Upper lobe of right lung (tissue), 1 donor: ENCODE results near the gene MTMR3. TPM values are rescaled to one million over a fixed set of nuclear protein-coding genes. Genes with fewer than 3 reads are reported as not detected.
A peak's percentile ranks its signal among the peaks of the same experiment; 100 is the strongest.

Source experiments
- ATAC-seq: fragments of 200-7000 bp; cut with Tn5 transposase; one replicate; pipeline ENCODE4 v1.9.1; 2020; ENCODE audit warnings: mild to moderate bottlenecking, moderate library complexity
- DNase-seq: peaks from one replicate; pipeline ENCODE4 v3.0.0-alpha.2; 2020
- H3K27ac ChIP-seq: fragments of 200-600 bp; one replicate; pipeline ENCODE4 v1.8.0; 2022
- H3K27me3 ChIP-seq: fragments of 200-600 bp; one replicate; pipeline ENCODE4 v1.8.0; 2022; ENCODE audit warnings: mild to moderate bottlenecking
- H3K36me3 ChIP-seq: fragments of 200-600 bp; one replicate; pipeline ENCODE4 v1.8.0; 2022
- H3K4me1 ChIP-seq: fragments of 200-600 bp; one replicate; pipeline ENCODE4 v1.8.0; 2022
- H3K4me3 ChIP-seq: fragments of 200-600 bp; one replicate; pipeline ENCODE4 v1.8.0; 2022; ENCODE audit warnings: mild to moderate bottlenecking
- H3K9me3 ChIP-seq: fragments of 200-600 bp; one replicate; pipeline ENCODE4 v1.8.0; 2022
- CTCF ChIP-seq: fragments of 200-600 bp; IDR thresholded peaks from one replicate; pipeline ENCODE4 v1.8.0; 2022; ENCODE audit warnings: antibody characterized with exemption
- intact Hi-C: fragments of 100-400 bp; cut with DNase I; formaldehyde crosslinking; loops from one replicate; pipeline ENCODE4 v1.11.0; 2022
- total RNA-seq: library from RNA; stranded (reverse); fragmentation: NEBNext Ultra II Directional; extraction: Animal tissue kit (Norgen Biotek cat#: 25700); gene quantifications from one replicate; pipeline ENCODE4 v1.2.1, GENCODE V29; 2021
- donor health status: DM: no; HTN: yes; CAD: no; lungs with severe emphysema.

MTMR3 gene
- total RNA-seq, 1 donor from 2014 or later = 50.6 TPM

DNA sequence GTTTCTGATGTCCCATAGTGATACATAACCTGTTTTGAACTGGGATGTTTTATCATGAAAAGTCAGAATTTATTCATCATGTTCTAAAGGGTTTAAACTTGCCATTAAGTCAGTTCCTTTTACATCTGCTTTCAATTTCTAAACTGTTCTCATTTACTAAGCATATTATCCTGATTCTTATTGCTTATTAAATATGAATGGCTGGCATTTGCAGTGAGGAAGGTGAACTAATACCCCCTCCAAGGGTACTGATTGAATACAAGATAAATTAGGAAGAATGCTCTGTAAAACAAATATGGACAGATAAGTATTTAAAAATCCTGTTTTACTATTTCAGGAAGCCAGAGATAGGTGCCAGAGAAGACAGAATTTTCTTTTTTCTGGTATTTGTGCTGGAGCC, 126.5 kb downstream of the MTMR3 start:
- no peaks in the 10 kb centered on the region for H3K4me1 ChIP-seq
- no peak overlapping the region for H3K4me3 ChIP-seq
- DNase-seq = no peak
- intact Hi-C loops = no loop called here
- H3K9me3 ChIP-seq = no peaks in the 10 kb centered on the region
- peaks cover 82% of the 10 kb centered on the region for H3K36me3 ChIP-seq
- no peak for TF ChIP-seq CTCF
- no peak overlapping the region for H3K27ac ChIP-seq
- no peaks in the 10 kb centered on the region for H3K27me3 ChIP-seq
- ATAC-seq = no peak

DNA sequence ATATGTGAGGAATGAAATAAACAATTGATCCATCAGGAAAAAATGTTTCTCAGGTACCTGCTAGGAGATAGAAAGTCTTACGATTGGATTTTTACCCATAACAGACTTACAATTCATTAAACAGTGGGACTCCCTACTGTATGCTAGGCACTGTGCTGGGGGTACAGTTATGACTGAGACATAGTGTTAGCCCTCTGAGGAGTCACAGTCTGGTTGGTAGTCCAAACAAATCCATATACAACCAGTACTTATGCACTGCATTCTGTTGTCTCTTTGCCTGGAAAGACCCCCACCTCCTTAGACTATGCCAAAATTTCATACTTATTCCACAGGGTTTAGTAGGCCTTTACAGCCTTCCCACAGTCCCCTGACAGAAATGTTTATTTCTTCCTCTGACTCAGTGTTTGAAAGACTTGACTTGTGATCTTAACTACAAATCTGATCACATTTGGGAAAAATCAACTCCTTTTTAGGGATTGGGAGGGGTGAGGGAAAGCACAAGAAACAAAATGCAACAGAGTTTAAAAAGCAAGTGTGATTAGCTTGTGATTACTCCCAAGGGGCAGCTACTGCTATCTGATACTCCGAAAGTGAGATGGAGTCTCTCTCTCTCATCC, 127.9 kb downstream of the MTMR3 start:
- H3K9me3 ChIP-seq = no peaks in the 10 kb centered on the region
- DNase-seq = no peak
- H3K27me3 ChIP-seq = no peaks in the 10 kb centered on the region
- H3K4me3 ChIP-seq = no peak overlapping the region
- intact Hi-C loops = no loop called here
- TF ChIP-seq CTCF = no peak
- H3K36me3 ChIP-seq = peaks cover 92% of the 10 kb centered on the region
- ATAC-seq = no peak
- no peak overlapping the region for H3K27ac ChIP-seq
- no peaks in the 10 kb centered on the region for H3K4me1 ChIP-seq

DNA sequence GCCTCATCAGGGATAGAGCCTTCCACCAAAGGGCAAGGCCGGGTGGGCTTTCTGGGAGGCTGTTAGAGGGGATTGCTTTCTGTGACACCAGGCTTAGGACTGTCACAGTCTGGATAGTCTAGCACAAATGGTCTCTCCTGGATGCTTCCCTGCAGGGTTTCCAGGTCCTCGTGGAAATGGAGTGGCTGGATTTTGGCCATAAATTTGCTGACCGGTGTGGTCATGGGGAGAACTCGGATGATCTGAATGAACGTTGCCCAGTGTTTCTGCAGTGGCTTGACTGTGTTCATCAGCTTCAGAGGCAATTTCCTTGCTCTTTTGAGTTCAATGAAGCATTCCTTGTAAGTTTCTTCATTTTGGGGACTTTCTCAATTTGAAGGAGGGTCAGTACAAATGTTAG, 130.2 kb downstream of the MTMR3 start:
- Histone ChIP-seq H3K4me1 (no peaks in the 10 kb centered on the region), H3K36me3 (peaks cover 95% of the 10 kb centered on the region), H3K27ac (no peak overlapping the region), H3K27me3 (no peaks in the 10 kb centered on the region), H3K9me3 (no peaks in the 10 kb centered on the region), H3K4me3 (no peak overlapping the region)
- no peak for DNase-seq
- no peak for TF ChIP-seq CTCF
- intact Hi-C loops = no loop called here
- ATAC-seq = no peak

GRCh38 chr22:30014244-30014643, 131.3 kb downstream of the MTMR3 start:
- no peaks in the 10 kb centered on the region for H3K27me3 ChIP-seq
- no peak for TF ChIP-seq CTCF
- no peak overlapping the region for H3K4me3 ChIP-seq
- intact Hi-C loops = no loop called here
- peaks cover 97% of the 10 kb centered on the region for H3K36me3 ChIP-seq
- H3K27ac ChIP-seq = no peak overlapping the region
- H3K4me1 ChIP-seq = no peaks in the 10 kb centered on the region
- peak; percentile 23 for ATAC-seq
- no peaks in the 10 kb centered on the region for H3K9me3 ChIP-seq
- no peak for DNase-seq

DNA sequence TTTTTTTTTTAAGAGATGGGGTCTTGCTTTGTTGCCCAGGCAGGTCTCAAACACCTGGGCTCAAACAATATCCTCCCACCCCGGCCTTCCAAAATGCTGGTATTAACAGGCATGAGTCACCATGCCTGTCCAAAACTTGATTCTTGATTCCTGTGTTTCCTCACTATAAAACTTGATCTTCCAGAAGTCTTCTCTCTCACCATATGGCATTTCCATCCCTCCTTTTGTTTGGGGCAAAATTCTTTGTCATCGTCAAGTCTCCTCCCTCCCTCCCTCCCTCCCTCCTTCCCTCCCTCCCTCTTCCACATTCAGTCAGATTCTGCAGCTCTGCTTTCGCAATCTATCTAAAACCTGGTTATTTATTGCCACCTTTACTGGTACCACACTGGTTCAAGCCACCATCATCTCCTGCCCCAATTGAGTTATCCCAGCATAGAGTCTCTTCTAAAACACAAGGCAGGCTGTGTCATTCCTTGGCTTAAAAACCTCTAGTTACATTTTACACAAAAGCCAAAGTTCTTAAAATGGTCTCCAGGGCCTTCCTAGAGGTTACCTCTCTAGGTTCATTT, 132.3 kb downstream of the MTMR3 start:
- intact Hi-C loops = no loop called here
- H3K36me3 ChIP-seq = peaks cover 97% of the 10 kb centered on the region
- no peak for DNase-seq

More for the DNA sequence above, 132.3 kb downstream of the MTMR3 start:
- H3K27me3 ChIP-seq = no peaks in the 10 kb centered on the region
- H3K9me3 ChIP-seq = no peaks in the 10 kb centered on the region
- no peak overlapping the region for H3K27ac ChIP-seq
- no peak for ATAC-seq
- no peak for TF ChIP-seq CTCF
- no peak overlapping the region for H3K4me3 ChIP-seq
- H3K4me1 ChIP-seq = no peaks in the 10 kb centered on the region
